GM18868 (cell line): ENCODE data around the gene TRMT11.
"Not testable (repeated sequence)": the region's sequence is repeated elsewhere in the genome, so short reads cannot be mapped to it uniquely, and the experiment has no call there.

ENCODE experiments used
- ATAC-seq: cut with Tn5 transposase; IDR thresholded peaks from one replicate; pipeline ENCODE4 v1.9.1; 2021; ENCODE audit warnings: mild to moderate bottlenecking, moderate library complexity; ENCODE audit not compliant: unreplicated experiment

TRMT11 gene

GRCh38 chr6:126041516-126041915 is 55.2 kb downstream of the TRMT11 start:
- no peak for ATAC-seq

GRCh38 chr6:126042001-126042419 is 55.7 kb downstream of the TRMT11 start:
- no peak for ATAC-seq

- no peak for ATAC-seq
These were observed 61.3 kb downstream of the TRMT11 start for GRCh38 chr6:126047648-126048047.

- no peak for ATAC-seq
These were observed 62.3 kb downstream of the TRMT11 start for GRCh38 chr6:126048635-126049034.

GRCh38 chr6:126050795-126051194 is 64.5 kb downstream of the TRMT11 start:
- no peak for ATAC-seq

GRCh38 chr6:126051791-126052190 is 65.5 kb downstream of the TRMT11 start:
- no peak for ATAC-seq

GRCh38 chr6:126052485-126052884 is 66.1 kb downstream of the TRMT11 start:
- no peak for ATAC-seq

- no peak for ATAC-seq
These were observed 67.9 kb downstream of the TRMT11 start for GRCh38 chr6:126054258-126054702.

GRCh38 chr6:126054802-126055201 is 68.5 kb downstream of the TRMT11 start:
- ATAC-seq, result no peak

- no peak for ATAC-seq
These were observed 69.1 kb downstream of the TRMT11 start for GRCh38 chr6:126055449-126055848.

GRCh38 chr6:126056355-126057004 is 70.1 kb downstream of the TRMT11 start:
- ATAC-seq, result no peak

- not testable (repeated sequence) for ATAC-seq
These were observed 71.7 kb downstream of the TRMT11 start for GRCh38 chr6:126058085-126058484.

GRCh38 chr6:126060400-126060799 is 74.1 kb downstream of the TRMT11 start:
- no peak for ATAC-seq

GRCh38 chr6:126063512-126064146 is 77.3 kb downstream of the TRMT11 start:
- ATAC-seq, result peak; percentile 84

- ATAC-seq, result no peak
These were observed 78.0 kb downstream of the TRMT11 start for GRCh38 chr6:126064257-126064747.

- no peak for ATAC-seq
These were observed 78.5 kb downstream of the TRMT11 start for GRCh38 chr6:126064748-126065401.

GRCh38 chr6:126066053-126067048 is 80.0 kb downstream of the TRMT11 start:
- ATAC-seq, result no peak

- no peak for ATAC-seq
These were observed 80.7 kb downstream of the TRMT11 start for GRCh38 chr6:126067073-126067472.

- ATAC-seq, result no peak
These were observed 83.1 kb downstream of the TRMT11 start for GRCh38 chr6:126069449-126069848.

GRCh38 chr6:126071000-126071647 is 84.8 kb downstream of the TRMT11 start:
- ATAC-seq, result no peak
